8988T (cell line): ENCODE data around the gene TLE2.
"Not testable (repeated sequence)": the region's sequence is repeated elsewhere in the genome, so short reads cannot be mapped to it uniquely, and the experiment has no call there.

Experiments
- DNase-seq: peaks from one replicate; pipeline ENCODE4 v3.0.0; 2011

TLE2 gene

DNA sequence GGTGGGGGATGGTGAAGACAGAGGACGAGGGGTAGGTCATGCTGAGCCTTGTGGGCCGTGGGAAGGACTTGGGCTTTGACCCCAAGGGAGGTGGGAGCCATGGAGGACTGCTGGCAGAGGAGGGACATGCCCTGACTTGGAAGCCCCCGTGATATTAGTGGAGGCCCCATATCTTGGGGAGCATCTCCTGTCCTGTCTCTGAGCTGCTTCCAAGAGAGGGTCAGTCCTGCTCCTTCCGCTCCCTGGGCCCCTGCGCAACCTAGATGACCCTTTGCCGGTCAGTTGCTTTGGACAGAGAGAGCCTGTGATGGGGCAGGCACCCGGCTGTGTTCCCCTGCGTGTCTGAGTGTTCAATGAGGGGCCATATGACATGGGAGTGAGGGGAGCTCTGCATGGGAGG lies 46.5 kb downstream of the TLE2 start:
- DNase-seq: no peak

DNA sequence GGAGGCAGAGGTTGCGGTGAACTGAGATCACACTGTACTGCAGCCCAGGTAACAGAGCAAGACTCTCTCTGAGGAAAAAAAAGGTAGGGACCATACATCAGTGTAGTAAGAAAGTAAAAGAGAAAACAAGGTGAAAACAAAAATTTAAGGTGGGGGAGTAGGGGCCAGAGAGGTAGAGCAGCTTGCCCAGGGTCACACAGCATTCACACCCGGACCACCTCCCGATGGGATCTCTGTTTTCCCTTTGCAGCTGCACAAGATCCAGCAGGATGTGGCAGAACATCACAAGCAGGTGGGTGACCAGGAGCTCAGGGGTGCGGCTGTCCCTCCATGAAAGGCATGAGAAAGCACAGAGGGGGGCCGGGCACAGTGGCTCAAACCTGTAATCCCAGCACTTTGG lies 47.2 kb downstream of the TLE2 start:
- DNase-seq: no peak

DNA sequence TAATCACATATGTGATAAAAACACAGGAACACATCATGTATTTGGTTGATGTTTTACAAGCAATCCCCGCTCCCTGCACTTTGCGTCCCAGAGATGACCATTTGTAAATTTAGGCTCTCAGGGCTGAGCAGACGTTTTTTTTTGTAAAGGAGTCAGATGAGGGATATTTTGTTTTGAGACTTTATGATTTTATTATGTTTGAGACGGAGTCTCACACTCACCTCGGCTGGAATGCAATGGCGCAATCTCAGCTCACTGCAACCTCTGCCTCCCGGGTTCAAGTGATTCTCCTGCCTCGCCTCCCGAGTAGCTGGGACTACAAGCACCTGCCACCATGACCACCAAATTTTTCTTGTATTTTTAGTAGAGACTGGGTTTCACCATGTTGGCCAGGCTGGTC lies 50.3 kb downstream of the TLE2 start:
- DNase-seq: no peak

DNA sequence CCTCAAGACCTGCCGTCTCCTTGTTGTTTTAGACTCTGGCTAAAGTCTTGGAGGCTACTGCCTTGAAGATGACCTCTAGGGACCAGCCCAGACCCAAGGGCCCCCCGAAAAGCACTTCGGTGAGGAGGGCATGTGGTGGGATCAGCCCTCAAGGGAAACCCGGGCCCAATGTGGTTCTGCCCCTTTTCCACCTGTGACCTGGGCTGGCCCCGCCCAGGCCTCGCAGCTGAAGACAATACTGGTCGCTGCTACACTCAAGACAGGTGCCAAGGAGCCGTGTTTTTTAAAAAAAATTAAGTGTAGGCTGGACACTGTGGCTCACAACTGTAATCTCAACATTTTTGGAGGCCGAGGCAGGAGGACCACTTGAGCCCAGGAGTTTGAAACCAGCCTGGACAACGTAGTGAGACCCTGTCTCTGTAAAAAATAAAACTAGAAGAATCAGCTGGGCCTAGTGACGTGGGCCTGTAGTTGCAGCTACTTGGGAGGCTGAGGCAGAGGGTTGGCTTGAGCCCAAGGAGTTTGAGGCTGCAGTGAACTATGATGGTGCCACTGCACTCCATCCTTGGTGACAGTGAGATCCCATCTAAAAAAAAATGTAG lies 50.8 kb downstream of the TLE2 start:
- no peak for DNase-seq

DNA sequence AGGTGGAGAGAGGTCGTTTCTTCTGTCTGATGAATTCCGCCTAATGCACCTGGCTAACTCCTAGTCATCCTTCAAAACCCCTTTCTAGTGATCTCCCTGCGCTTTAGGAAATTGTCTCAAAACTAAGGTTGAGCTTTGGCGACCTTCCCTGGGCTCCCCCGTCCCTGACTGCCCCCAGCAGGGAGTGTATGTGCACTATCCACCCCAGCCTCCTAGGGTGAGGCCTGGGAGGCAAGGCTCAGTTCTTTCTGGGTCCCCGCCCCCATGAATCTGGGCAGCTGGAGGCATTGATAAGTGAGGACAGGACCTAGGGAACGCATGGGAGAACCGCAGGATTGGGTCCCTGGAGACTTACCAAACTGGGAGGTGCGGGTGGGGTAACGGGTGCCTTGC lies 51.3 kb downstream of the TLE2 start:
- no peak for DNase-seq

DNA sequence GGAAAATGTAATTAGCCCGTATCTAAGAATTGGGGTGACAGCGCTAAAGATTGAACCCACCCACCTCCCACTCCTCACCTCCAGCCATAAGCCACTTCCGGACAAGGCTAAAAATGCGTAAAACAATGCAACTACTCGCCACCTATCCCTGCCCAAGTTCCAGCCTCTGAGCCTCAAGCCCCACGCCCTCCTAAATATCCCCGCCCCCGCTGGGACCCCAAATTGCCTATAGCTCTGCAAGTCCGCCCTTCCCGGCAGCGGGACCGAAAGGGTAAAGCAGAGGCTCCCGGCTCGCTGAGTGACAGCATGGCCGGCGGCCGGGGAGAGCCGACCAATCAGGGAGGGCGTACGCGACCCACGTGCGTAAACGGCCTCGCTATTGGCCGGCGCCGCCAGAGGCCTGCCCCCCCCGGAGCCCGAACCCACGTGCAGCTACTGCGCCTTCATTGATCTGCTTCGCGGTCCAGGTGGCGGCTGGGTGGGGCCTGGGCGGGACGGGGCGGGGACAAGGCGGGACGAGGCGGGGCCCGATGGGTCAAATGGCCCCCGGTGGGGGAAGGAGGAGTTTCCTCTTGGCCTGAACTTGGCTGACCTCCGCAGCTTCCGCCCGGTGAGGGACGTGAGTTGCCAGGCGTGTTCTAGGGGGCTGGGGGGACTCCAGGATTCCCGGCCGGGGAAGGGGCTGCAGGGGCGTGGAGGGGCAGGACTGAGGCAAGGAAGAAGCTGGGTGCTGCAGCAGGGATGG lies 51.9 kb downstream of the TLE2 start, which contains the start of gene TLE6:
TLE6 (plus strand) TSS at position 564 of the 745 bp plus-strand sequence. CDS start 670 bp downstream, outside the sequence.
- peak; percentile 91 for DNase-seq

DNA sequence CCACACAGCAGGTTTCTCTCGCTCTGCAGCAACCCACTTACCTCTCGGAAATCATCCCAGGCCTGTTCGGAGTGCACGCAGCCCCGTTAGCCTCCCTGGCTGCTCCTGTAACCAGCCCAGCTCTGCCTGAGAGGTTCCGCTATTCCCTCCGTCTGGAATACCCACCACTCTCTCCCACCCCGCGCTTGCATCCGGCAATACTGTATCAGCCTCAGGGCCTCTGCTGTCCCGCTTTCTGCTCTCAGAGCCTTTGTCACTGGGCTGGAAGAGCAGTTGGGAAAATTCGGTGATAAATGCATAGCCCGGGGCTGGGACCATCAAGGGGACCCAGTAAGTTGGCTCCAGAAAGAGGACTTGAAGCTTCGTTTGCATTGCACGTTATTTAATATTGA lies 52.5 kb downstream of the TLE2 start:
- no peak for DNase-seq

DNA sequence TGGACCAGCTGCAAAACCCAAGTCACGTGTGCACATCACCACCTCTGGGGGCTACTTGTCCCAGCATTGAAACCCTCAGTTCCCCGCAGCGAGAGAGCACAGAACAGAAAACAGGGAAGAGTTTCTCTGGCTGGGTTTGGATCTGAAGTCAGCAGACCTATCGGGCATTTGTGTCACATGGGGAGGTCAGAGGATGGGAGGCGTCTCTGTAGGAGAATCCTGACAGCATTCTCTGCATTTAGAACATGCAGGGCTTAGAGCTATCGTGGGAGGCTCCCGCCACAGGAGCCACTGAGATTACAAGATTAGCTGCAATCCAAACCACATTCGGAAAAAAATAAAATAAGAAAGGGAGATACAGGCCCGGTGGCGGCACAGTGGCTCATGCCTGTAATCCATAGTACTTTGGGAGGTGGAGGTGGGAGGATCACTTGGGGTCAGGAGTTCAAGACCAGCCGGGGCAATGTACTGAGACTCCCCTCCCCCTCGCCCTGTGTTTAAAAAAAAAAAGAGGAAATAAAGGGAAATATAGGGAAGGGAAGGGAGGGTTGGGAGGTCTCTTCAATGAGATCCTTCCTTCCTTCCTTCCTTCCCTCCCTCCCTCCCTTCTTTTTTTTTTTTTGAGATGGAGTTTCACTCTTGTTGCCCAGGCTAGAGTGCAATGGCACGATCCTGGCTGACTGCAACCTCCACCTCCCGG lies 54.6 kb downstream of the TLE2 start:
- no peak for DNase-seq

DNA sequence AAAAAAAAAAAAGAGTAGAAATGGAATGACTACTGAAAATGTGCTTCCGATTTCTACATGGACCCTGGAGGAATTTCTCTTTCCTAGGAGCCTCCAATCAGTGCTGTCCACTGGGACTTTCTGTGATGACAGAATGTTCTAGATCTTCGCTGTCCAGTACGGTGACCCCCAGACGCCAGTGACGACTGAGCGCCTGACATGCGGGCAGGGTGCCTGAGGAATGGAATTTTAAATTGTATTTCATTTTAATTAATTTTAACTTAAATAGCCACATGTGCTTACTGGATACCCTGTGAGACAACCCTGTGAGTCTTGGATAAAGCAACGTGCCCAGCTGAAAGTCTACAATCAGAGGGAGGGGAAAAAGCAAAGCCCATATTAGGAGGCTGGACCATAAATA lies 55.9 kb downstream of the TLE2 start:
- DNase-seq: no peak

DNA sequence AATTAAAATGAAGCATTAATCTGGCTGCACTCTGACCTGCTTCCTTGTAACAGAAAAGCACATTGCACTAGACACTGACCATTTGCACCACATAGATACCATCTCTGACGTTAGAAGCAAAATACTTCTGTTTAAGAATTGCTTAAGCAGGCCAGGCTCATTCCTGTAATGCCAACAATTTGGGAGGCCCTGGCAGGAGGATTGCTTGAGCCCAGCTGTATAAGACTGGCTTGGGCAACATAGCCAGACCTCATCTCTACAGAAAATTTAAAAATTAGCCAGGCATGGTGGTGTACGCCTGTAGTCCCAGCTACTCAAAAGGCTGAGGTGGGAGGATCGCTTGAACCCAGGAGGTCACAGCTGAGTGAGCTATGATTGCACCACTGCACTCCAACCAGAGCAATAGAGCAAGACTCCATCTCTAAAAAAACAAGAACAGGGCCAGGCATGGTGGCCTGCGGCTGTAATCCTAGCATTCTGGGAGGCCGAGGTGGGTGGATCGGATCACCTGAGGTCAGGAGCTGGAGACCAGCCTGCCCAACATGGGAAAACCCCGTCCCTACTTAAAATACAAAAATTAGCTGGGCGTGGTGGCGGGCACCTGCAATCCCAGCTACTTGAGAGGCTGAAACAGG lies 58.8 kb downstream of the TLE2 start:
- DNase-seq: no peak

DNA sequence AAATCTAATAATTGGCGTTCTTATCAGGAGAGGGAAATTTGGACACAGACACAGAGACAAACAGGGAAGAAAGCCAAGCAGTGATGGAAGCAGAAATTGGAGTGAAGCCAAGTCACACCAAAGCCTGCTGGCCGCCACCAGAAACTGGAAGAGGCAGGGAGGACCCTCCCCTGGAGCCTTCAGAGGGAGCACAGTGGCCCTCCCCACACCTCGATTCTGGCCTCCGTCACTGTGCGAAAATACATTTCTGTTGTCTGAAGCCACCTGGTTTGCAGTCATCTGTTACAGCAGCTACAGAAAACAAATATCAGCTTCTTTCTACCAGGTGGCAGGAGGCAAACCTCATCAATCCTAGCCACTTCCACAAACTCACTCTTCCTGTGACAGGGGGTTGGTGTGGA lies 60.0 kb downstream of the TLE2 start:
- no peak for DNase-seq

DNA sequence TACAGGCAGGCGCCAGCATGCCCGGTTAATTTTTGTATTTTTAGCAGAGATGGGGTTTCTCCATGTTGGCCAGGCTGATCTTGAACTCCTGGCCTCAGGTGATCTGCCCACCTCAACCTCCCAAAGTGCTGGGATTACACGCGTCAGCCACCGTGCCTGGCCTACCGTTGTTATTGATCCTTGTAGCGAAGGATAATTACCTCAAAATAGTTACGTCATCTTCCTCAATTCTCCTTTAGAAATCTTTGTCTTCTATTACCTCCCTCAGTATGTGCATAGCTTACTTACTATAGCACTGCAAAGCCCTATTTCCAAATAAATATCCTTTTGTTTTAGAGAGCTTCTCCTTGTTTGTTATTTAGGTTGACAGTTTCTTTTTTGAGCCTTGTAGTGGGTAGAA lies 61.1 kb downstream of the TLE2 start:
- DNase-seq: no peak

DNA sequence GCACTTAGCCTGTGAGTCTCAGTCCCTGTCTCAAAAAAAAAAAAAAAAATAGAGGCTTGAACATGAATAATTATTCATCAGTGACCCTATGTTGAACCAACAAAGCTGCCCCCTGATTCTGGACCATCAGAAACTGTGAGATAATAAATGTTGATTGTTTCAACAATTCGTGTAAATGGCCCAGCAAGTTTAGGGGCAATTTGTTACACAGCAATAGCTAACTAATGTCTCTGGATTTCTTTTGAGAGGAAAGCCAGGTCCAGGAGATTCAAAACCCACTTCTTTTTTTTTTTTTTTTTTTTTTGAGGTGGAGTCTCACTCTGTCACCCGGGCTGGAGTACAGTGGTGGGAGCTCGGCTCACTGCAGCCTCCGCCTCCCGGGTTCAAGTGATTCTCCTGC lies 64.2 kb downstream of the TLE2 start:
- DNase-seq: no peak

DNA sequence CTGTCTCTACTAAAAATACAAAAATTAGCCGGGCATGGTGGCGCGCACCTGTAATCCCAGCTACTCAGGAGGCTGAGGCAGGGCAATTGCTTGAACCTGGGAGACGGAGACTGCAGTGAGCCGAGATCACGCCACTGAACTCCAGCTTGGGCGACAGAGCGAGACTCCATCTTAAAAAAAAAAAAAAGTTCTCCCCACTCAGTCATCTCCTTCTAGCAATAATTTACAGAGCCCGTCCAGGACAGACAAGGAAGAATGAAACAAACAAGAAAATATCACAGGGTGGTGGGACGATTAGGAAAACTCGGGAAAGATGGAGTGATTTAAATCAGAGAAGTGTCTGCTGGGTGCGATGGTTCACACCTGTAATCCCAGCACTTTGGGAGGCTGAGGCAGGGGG lies 65.4 kb downstream of the TLE2 start:
- DNase-seq: not testable (repeated sequence)

DNA sequence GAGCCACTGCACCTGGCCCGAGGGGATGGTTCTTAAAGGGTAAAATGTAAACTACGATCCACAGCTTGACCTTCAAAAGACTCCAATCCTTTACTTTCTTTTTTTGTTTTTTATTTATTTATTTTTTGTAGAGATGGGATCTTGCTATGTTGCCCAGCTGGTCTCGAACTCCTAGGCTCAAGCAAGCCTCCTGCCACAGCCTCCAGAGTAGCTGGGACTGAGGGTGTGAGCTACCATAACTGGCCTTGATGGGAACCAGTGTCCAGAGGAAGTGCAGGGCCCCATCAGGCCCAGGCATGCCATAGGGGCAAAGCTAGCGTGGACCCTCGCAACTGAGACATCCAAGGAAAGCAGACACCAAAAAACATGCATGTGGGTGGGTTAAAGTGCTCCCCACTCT lies 66.0 kb downstream of the TLE2 start:
- DNase-seq: no peak

DNA sequence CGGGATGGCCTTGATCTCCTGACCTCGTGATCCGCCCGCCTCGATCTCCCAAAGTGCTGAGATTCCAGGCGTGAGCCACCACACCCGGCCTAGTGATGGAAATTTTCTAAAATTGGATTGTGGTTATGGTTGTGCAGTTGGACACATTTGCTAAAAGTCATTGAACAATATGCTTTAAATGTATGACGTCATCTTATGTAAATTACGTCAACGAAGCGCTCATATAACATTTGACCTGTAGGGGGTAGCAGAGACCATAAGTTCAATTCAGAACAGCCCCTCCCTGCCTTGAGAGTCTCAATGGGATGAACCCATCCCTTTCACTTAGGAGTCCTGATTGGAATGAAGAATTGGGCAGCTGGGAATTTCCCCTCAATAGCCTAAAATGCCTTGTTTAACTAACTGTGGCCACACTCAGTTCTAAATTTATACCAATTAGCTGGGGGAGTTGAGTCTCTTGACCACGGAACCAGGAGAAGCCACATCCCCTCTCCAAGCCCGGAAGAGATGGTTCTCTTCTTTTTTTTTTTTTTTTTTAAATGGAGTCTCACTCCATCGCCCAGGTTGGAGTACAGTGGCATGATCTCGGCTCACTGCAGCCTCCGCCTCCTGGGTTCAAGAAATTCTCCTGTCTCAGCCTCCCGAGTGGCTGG lies 66.9 kb downstream of the TLE2 start:
- peak; percentile 49 for DNase-seq

DNA sequence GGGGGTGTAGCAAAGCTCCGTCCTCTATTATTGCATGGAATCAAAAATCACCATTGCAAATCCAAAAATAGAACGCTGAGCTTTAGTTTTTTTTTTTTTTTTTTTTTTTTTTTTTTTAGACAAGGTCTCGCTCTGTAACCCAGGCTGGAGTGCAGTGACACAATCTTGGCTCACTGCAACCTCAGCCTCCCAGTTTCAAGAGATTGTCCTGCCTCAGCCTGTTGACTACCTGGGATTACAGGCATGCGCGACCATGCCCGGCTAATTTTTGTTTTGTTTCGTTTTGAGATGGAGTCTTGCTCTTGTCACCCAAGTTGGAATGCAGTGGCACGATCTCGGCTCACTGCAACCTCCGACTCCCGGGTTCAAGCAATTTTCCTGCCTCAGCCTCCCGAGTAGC lies 69.0 kb downstream of the TLE2 start:
- DNase-seq: no peak

DNA sequence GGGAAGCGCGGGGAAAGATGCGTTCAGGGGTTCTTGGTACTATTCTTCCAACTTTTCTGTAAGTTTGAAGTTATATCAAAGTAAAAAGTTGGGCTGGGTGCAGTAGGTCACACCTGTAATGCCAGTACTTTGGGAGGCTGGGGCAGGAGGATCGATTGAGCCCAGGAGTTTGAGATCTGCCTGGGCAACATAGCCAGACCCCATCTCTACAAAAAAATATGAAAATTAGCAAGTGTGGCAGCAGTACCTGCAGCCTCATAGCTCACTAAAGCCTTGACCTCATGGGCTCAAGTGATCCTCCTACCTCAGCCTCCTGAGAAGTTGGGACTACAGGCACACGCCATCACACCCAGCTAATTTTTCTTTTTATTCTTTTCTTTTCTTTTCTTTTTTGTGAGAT lies 71.9 kb downstream of the TLE2 start:
- DNase-seq: no peak

DNA sequence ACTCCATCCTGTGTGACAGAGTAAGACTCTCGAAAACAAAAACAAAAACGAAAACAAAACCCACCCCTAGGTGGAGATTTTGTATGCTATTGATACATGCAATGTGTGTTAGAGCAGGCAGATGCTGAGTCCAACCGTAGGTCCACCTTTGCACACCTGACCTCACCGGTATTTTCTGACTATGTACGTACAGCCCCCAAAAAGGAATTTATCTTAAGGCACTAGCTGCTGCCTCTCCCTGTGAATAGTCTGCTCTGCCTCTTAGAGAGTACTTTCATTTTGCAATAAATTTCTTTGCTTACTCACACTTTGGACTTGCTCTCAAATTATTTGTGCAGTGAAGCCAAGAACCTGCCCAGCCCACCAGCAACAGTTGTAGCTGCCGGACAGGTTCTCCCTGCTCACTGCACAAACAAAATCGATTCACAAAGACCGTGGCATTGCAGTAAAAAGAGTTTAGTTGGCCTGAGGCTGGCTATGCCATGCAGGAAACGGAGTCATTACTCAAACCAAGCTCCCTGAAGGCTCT lies 76.1 kb downstream of the TLE2 start:
- DNase-seq: no peak

DNA sequence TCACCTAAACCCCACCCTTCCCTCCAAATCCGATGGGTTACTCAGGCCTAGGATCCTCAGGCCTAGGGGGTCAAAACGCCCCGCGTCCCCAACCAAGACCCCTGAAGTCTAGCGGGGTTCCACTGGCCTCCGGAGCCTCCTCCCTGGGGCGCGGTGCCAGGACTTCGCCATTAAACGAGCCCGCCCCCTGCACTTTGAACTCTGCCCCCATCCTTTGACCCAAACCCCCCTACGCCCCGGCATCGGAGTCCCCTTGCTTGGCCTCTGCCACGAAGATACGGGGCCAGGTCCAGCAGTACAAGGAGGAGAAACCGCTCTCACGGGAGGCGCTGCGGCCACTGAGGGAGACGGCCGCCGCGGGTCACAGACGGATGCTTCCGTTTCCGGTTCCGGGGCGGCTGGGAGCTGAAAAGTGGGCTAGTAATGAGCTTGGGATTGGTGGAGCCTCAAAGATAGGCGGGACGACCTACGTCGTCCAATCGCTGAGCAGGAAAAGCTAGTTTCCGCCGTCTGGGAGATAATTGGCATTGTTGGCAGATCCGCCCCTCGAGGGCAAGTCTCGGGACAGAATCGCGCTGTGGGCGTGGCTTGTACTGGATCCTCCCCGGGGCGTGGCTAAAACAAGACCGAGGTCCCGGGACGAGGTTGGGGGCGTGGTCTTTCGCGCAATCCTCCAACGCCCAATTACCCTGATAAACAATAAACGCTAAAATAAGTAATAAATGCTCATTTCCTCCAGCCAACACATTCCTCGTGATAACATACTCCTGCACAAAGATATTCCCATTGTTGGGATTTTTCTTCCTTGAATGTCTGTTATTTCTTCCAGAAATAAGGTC lies 78.6 kb downstream of the TLE2 start:
- DNase-seq: peak; percentile 85

DNA sequence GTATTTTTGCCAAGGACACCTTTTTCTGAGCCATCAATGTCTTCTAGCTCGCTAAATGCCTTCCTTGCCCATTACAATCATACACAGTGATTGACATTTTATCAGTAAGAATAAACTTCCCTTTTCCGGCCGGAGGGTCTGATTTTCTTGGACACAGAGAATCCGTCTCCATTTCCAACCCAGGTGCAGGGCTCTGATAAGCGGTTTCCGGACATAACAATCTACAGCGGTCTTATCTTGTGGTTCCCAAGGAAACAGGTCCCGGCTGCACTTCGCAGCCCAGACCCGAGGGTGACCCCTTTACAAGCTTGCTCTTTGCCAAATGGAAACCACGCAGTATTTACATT lies 79.2 kb downstream of the TLE2 start:
- no peak for DNase-seq
